Measurements from ENCODE around the gene ATP2B1. TPM values are rescaled to one million over a fixed set of nuclear protein-coding genes. Genes with fewer than 3 reads are reported as not detected.
A peak's percentile ranks its signal among the peaks of the same experiment; 100 is the strongest.

Gene ATP2B1
- total RNA-seq, 1 donor: 214 TPM

- no peak for DNase-seq (ENCODE audit: low read depth)
- TF ChIP-seq CTCF (IDR thresholded peaks at IDR 0.05; ENCODE audit: insufficient read depth, low read depth, low read length): no peak
- no peak overlapping the region for H3K4me3 ChIP-seq (ENCODE audit: low read depth, low read length)
Measured at GRCh38 chr12:89642959-89643358, 65.7 kb downstream of the ATP2B1 start.

- H3K4me3 ChIP-seq (ENCODE audit: low read depth, low read length): no peak overlapping the region
- DNase-seq (ENCODE audit: low read depth): no peak
- no peak for TF ChIP-seq CTCF (IDR thresholded peaks at IDR 0.05; ENCODE audit: insufficient read depth, low read depth, low read length)
Measured at GRCh38 chr12:89636776-89637160, 71.9 kb downstream of the ATP2B1 start.

GRCh38 chr12:89636052-89636775 is 72.4 kb downstream of the ATP2B1 start:
- DNase-seq (ENCODE audit: low read depth): peak; percentile 52
- no peak overlapping the region for H3K4me3 ChIP-seq (ENCODE audit: low read depth, low read length)
- no peak for TF ChIP-seq CTCF (IDR thresholded peaks at IDR 0.05; ENCODE audit: insufficient read depth, low read depth, low read length)

GRCh38 chr12:89634508-89634907 is 74.1 kb downstream of the ATP2B1 start:
- DNase-seq (ENCODE audit: low read depth): no peak
- H3K4me3 ChIP-seq (ENCODE audit: low read depth, low read length): no peak overlapping the region
- TF ChIP-seq CTCF (IDR thresholded peaks at IDR 0.05; ENCODE audit: insufficient read depth, low read depth, low read length): no peak

GRCh38 chr12:89632778-89633177 is 75.9 kb downstream of the ATP2B1 start:
- DNase-seq (ENCODE audit: low read depth): no peak
- no peak overlapping the region for H3K4me3 ChIP-seq (ENCODE audit: low read depth, low read length)

GRCh38 chr12:89622115-89622514 is 86.5 kb downstream of the ATP2B1 start:
- H3K4me3 ChIP-seq (ENCODE audit: low read depth, low read length): no peak overlapping the region
- TF ChIP-seq CTCF (IDR thresholded peaks at IDR 0.05; ENCODE audit: insufficient read depth, low read depth, low read length): no peak
- DNase-seq (ENCODE audit: low read depth): no peak

More at GRCh38 chr12:89632778-89633177, 75.9 kb downstream of the ATP2B1 start:
- no peak for TF ChIP-seq CTCF (IDR thresholded peaks at IDR 0.05; ENCODE audit: insufficient read depth, low read depth, low read length)

GRCh38 chr12:89621521-89621920 is 87.1 kb downstream of the ATP2B1 start:
- no peak overlapping the region for H3K4me3 ChIP-seq (ENCODE audit: low read depth, low read length)
- DNase-seq (ENCODE audit: low read depth): peak; percentile 76
- TF ChIP-seq CTCF (IDR thresholded peaks at IDR 0.05; ENCODE audit: insufficient read depth, low read depth, low read length): no peak
